ENCODE data around the gene JAM2.

Gene JAM2, protein sequence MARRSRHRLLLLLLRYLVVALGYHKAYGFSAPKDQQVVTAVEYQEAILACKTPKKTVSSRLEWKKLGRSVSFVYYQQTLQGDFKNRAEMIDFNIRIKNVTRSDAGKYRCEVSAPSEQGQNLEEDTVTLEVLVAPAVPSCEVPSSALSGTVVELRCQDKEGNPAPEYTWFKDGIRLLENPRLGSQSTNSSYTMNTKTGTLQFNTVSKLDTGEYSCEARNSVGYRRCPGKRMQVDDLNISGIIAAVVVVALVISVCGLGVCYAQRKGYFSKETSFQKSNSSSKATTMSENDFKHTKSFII

DNA sequence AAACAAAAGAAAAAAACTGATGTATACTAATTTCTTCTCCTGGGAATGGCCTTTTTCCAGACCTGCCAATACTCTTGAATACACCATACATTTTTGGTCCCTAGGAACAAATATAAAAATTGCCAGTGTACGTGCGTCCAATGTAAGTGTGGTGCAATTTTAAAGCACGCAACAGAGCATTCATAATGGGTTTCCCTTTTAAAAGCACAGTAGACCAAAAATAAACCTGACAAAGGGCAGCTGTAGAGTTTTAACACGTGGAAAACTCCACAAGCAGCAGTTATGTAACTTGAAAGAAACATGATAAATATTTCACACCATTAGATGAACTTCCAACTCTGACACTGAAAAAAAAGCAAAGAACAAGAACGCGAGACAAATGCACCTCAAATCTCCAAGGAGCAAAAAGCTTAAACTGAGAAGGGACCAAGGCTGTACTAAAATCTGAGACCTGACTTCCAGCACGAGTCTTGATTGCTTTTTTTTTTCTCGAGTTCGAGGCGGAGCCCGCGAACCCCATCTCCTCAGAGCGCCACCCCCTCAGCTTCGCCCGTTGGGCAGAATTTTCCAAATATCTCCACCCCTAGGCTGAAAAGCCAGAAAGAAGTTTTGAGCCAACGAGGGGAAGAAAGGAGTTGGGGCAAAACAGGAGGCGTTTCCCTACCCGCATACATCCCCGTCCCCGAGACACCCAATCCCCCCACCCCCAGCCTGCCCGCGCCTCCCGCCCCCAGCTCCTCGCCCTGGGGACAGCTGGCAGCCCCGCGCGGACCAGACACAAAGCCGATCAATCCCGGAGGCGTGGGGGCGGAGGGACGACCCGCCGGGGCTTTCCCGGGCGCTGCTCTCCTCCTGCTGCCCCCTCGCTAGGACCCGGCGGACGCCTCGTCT, at the start of gene JAM2:
Gene JAM2, plus strand, starts transcription at position 599 of the 891 bp plus-strand sequence. CDS start 564 bp downstream, outside the sequence.
- DNase-seq (ENCODE audit: low read depth), result peak; percentile 44
- peak within 1 kb of the TSS; percentile 59 for H3K4me3 ChIP-seq (ENCODE audit: low read depth, low read length)
- TF ChIP-seq, protein P1, sequence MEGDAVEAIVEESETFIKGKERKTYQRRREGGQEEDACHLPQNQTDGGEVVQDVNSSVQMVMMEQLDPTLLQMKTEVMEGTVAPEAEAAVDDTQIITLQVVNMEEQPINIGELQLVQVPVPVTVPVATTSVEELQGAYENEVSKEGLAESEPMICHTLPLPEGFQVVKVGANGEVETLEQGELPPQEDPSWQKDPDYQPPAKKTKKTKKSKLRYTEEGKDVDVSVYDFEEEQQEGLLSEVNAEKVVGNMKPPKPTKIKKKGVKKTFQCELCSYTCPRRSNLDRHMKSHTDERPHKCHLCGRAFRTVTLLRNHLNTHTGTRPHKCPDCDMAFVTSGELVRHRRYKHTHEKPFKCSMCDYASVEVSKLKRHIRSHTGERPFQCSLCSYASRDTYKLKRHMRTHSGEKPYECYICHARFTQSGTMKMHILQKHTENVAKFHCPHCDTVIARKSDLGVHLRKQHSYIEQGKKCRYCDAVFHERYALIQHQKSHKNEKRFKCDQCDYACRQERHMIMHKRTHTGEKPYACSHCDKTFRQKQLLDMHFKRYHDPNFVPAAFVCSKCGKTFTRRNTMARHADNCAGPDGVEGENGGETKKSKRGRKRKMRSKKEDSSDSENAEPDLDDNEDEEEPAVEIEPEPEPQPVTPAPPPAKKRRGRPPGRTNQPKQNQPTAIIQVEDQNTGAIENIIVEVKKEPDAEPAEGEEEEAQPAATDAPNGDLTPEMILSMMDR (conservative IDR thresholded peaks at IDR 0.05; ENCODE audit: low read depth, low read length), result no peak

DNA sequence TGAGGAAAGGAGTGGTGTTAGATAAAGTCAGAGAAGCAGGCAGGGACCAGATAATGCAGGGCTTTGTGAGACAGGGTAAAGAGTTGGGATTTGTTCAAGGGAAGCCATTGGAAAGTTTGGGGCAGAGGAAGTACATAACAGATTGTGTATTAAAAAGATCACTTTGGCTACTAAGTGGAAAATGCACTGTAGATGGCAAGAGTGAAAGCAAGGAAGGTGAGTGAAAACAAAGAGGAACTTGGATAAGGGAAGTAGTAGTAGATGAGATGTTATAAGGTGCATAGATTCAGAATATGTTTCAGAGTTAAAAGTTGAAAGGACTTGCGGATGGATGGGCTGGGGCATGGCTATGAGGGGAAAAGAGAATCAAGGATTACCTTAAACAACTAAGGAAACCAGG, 49.2 kb upstream of the JAM2 start:
- TF ChIP-seq, protein P1 (conservative IDR thresholded peaks at IDR 0.05; ENCODE audit: low read depth, low read length), result no peak
- DNase-seq (ENCODE audit: low read depth), result no peak
- H3K4me3 ChIP-seq (ENCODE audit: low read depth, low read length), result no peak overlapping the region

GRCh38 chr21:25607151-25608043, 31.7 kb upstream of the JAM2 start, which contains the start of gene MRPL39:
Gene MRPL39, minus strand, starts transcription at chr21:25607481. Its CDS starts 6 bp downstream, at chr21:25607475.
- H3K4me3 ChIP-seq (ENCODE audit: low read depth, low read length), result peak within 1 kb of the TSS; percentile 83
- peak; percentile 94 for DNase-seq (ENCODE audit: low read depth)
- TF ChIP-seq, protein P1 (conservative IDR thresholded peaks at IDR 0.05; ENCODE audit: low read depth, low read length), result peak; percentile 81

DNA sequence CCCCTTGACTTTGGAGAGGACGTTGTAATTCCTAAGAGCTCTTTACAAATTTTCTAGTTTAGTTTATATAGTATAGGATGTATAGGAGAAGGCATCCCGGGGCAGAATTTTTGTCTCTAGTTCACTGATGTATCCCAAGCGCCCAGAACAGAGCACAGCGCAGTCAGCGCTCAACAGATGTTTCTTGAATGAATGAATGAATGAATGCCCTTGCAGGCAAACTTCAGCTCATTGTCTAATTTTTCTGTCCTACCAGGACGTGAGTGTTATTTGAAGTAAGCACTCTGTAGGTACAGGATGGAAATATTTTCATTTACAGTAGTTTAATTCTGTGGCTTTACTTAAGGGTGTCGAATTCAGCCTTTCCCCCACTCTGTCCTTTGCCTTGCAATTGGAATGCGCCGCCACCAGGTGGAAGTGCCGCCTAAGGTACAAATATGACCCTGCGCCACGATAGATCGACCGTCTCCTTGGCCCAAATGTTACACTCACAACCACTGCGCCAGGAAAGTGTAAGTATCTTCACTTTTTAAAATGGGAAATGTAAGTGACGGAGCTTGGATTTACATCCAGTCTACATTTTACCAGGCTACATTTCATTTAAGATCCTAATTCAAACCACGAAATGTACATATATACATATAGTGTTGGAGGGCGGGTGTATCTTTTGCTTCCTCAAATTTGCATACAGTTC, 30.9 kb upstream of the JAM2 start:
- TF ChIP-seq, protein P1 (conservative IDR thresholded peaks at IDR 0.05; ENCODE audit: low read depth, low read length), result peak; percentile 91
- DNase-seq (ENCODE audit: low read depth), result peak; percentile 92
- peak overlapping the region; percentile 83 for H3K4me3 ChIP-seq (ENCODE audit: low read depth, low read length)

DNA sequence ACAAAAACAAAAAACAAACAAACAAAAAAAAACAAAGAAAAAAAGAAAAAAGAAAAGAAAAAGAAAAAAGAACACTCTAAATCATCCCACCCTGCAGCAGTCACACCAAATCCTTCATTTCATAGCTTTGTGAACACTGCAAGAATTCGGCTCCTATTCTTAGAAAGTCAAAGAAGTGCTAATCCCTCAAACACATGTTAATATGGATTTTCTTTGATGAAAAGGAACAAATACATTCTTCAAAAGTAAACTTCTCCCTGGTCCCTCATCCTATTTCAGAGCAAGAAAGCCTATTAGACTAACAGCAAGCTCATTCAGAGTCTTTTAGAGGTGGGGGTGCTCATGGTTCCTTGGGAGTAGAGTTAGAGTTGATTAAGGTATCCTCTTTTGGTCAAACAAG, 24.6 kb upstream of the JAM2 start:
- no peak overlapping the region for H3K4me3 ChIP-seq (ENCODE audit: low read depth, low read length)
- no peak for DNase-seq (ENCODE audit: low read depth)
- TF ChIP-seq, protein P1 (conservative IDR thresholded peaks at IDR 0.05; ENCODE audit: low read depth, low read length), result no peak

GRCh38 chr21:25615880-25616279, 23.2 kb upstream of the JAM2 start:
- no peak for DNase-seq (ENCODE audit: low read depth)
- TF ChIP-seq, protein P1 (conservative IDR thresholded peaks at IDR 0.05; ENCODE audit: low read depth, low read length), result no peak
- no peak overlapping the region for H3K4me3 ChIP-seq (ENCODE audit: low read depth, low read length)

Measured in choroid plexus epithelial cell (primary cell).